HG02973 (cell line): ENCODE results near the gene ZRANB3.
"Not testable (repeated sequence)": the region's sequence is repeated elsewhere in the genome, so short reads cannot be mapped to it uniquely, and the experiment has no call there.

ENCODE experiments used
- ATAC-seq: cut with Tn5 transposase; IDR thresholded peaks from one replicate; pipeline ENCODE4 v1.9.1; 2021; ENCODE audit warnings: moderate library complexity; ENCODE audit not compliant: unreplicated experiment

The ZRANB3 gene

GRCh38 chr2:135494503-135494902 is 36.5 kb downstream of the ZRANB3 start:
- ATAC-seq: no peak

- no peak for ATAC-seq
These were observed 40.6 kb downstream of the ZRANB3 start for GRCh38 chr2:135490376-135490775.

GRCh38 chr2:135485441-135485840 is 45.6 kb downstream of the ZRANB3 start:
- no peak for ATAC-seq

- no peak for ATAC-seq
These were observed 55.9 kb downstream of the ZRANB3 start for GRCh38 chr2:135475128-135475527.

- ATAC-seq: no peak
These were observed 57.5 kb downstream of the ZRANB3 start for GRCh38 chr2:135473567-135473966.

GRCh38 chr2:135471106-135471505 is 59.9 kb downstream of the ZRANB3 start:
- ATAC-seq: no peak

GRCh38 chr2:135457279-135457678 is 73.7 kb downstream of the ZRANB3 start:
- ATAC-seq: no peak

- ATAC-seq: no peak
These were observed 74.2 kb downstream of the ZRANB3 start for GRCh38 chr2:135456835-135457234.

- no peak for ATAC-seq
These were observed 74.6 kb downstream of the ZRANB3 start for GRCh38 chr2:135456431-135456830.

- ATAC-seq: no peak
These were observed 76.4 kb downstream of the ZRANB3 start for GRCh38 chr2:135454608-135455007.

GRCh38 chr2:135453027-135453426 is 78.0 kb downstream of the ZRANB3 start:
- ATAC-seq: not testable (repeated sequence)

GRCh38 chr2:135451966-135452365 is 79.1 kb downstream of the ZRANB3 start:
- ATAC-seq: no peak

- ATAC-seq: not testable (repeated sequence)
These were observed 88.0 kb downstream of the ZRANB3 start for GRCh38 chr2:135443013-135443412.

GRCh38 chr2:135435155-135435554 is 95.9 kb downstream of the ZRANB3 start:
- ATAC-seq: not testable (repeated sequence)

- no peak for ATAC-seq
These were observed 106.2 kb downstream of the ZRANB3 start for GRCh38 chr2:135424849-135425248.

- no peak for ATAC-seq
These were observed 108.1 kb downstream of the ZRANB3 start for GRCh38 chr2:135422898-135423297.

- ATAC-seq: no peak
These were observed 119.4 kb downstream of the ZRANB3 start for GRCh38 chr2:135411646-135412045.

GRCh38 chr2:135409436-135409835 is 121.6 kb downstream of the ZRANB3 start:
- no peak for ATAC-seq

GRCh38 chr2:135396259-135396658 is 134.8 kb downstream of the ZRANB3 start:
- not testable (repeated sequence) for ATAC-seq

- ATAC-seq: no peak
These were observed 144.0 kb downstream of the ZRANB3 start for GRCh38 chr2:135386993-135387392.

- no peak for ATAC-seq
These were observed 152.4 kb downstream of the ZRANB3 start for GRCh38 chr2:135378591-135378990.

GRCh38 chr2:135373702-135374101 is 157.3 kb downstream of the ZRANB3 start:
- ATAC-seq: no peak

GRCh38 chr2:135349941-135350340 is 181.1 kb downstream of the ZRANB3 start:
- ATAC-seq: no peak
